ENCODE results near the gene GMPS.

Gene GMPS

GRCh38 chr3:155991212-155991611, 120.8 kb downstream of the GMPS start:
- DNase-seq (ENCODE audit: low read depth in 2 of 2) = no peak
- no peak overlapping the region for H3K4me3 ChIP-seq (replicated peaks in 1 of 2; ENCODE audit: low read depth in 2 of 2, low read length in 2 of 2)
- no peak for TF ChIP-seq CTCF (IDR thresholded peaks at IDR 0.05; ENCODE audit: low read depth, low read length)

- no peak overlapping the region for H3K4me3 ChIP-seq (replicated peaks in 1 of 2; ENCODE audit: low read depth in 2 of 2, low read length in 2 of 2)
- no peak for TF ChIP-seq CTCF (IDR thresholded peaks at IDR 0.05; ENCODE audit: low read depth, low read length)
- no peak for DNase-seq (ENCODE audit: low read depth in 2 of 2)
These were observed 121.4 kb downstream of the GMPS start for GRCh38 chr3:155991847-155992246.
